GM12801 (cell line): ENCODE data around the gene TM9SF3.

Experiments
- TF ChIP-seq, protein P1 (sequence below): IDR thresholded peaks from one replicate; pipeline ENCODE4 v1.5.1; 2011; ENCODE audit warnings: control low read depth; ENCODE audit not compliant: insufficient read length; ENCODE audit errors: extremely low read depth

The TM9SF3 gene

DNA sequence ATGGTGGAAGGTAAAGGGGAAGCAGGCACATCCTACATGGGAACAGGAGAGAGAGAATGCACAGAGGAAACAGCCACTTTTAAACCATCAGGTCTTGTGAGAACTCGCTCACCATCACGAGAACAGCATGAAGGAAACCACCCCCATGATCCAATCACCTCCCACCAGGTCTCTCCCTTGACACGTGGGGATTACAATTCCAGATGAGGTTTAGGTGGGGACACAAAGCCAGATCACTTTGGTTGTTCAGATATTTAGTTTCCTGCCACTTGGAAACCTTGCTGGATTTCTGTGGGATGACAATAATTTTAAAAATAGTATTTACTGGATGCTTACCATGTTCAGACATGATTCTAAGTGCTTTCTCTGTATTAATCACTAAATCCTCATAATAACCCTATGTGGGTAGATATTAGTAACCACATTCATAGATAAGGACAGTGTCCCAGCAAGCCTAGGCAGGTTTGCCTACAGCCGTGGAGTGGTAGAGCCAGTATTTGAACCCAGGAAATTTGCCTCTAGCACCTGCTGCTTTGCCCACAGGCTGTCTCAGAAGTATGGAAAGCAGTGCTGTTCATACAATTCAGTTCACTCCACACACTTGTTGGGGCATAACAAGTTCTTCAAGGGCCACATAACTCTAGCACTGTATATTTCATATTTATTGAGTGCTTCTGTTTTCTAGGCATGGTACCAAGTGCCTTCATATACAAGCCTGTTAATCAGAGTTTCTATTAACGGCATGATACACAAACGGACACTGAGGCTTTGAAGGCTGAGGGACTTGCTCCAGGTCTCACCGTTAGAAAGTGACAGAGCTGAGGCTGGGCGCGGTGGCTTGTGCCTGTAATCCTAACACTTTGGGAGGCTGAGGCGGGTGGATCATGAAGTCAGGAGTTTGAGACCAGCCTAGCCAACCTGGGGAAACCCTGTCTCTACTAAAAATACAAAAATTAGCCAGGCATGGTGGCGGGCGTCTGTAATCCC, 81.4 kb downstream of the TM9SF3 start:
- TF ChIP-seq, protein P1, sequence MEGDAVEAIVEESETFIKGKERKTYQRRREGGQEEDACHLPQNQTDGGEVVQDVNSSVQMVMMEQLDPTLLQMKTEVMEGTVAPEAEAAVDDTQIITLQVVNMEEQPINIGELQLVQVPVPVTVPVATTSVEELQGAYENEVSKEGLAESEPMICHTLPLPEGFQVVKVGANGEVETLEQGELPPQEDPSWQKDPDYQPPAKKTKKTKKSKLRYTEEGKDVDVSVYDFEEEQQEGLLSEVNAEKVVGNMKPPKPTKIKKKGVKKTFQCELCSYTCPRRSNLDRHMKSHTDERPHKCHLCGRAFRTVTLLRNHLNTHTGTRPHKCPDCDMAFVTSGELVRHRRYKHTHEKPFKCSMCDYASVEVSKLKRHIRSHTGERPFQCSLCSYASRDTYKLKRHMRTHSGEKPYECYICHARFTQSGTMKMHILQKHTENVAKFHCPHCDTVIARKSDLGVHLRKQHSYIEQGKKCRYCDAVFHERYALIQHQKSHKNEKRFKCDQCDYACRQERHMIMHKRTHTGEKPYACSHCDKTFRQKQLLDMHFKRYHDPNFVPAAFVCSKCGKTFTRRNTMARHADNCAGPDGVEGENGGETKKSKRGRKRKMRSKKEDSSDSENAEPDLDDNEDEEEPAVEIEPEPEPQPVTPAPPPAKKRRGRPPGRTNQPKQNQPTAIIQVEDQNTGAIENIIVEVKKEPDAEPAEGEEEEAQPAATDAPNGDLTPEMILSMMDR = no peak

DNA sequence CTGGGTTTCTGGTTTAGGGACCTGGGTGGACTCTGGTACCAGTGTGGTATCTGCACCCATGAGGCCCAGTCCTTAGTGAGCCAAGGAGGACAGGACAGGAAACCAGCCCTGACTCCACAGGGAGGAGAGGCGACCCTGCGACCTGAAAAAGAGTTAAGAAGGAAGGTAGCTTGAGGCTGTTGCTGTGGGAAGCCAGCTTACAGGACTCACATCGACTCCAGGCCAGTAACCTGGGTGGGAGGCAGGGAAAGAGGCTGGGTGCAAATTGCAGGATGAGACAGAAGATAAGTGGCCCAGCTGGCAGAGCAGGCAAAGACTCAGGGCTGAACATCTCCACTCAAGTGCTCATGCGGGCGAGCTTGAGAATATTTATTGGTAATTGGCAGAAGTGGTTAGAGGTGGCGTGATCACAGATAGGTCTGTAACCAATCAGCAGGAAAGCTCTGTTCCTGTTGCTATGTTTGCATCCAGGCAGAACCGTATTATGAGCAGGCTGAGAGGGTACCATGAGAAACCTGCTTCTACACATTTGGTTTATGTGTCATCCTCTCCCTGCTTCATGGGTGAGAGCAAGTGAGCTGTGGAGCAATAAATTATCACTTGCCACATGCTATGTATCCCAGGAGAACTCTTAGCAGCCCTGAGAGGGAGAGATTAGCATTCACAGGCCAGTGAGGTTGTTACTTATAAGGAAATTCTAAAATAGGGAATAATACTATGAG, 84.1 kb downstream of the TM9SF3 start:
- TF ChIP-seq, protein P1 = no peak

DNA sequence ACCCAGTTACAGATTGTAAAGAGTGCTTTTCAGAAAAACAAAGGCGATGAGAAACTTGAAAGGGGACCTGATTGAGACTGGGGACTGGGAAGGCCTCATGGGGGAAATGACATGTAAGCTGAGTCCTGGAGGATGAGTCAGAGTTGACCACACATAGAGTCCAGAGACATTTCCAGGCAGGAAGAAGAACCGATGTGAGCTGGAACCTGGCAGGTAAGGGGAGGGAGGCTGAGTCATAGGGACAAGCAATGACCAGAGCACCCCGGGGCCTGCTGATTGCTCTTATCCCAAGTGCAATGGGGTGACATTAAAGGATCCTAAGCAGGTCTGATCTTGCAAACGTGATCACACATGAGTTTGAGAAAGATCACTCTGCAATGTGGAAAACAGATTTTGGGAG, 84.8 kb downstream of the TM9SF3 start:
- TF ChIP-seq, protein P1 = no peak

DNA sequence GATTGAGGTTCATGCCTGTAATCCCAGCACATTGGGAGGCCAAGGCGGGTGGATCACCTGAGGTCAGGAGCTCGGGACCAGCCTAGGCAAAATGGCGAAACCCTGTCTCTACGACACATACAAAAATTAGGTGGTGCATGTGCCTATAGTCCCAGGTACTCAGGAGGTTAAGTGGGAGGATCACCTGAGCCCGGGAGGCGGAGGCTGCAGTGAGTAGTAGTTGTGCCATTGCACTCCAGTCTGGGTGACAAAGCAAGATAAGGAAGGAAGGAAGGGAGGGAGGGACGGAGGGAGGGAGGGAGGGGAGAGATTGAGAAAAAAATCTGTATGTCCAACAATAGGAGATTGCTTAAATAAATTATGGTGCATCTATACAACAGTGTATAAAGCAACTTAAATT, 86.3 kb downstream of the TM9SF3 start:
- TF ChIP-seq, protein P1 = no peak

DNA sequence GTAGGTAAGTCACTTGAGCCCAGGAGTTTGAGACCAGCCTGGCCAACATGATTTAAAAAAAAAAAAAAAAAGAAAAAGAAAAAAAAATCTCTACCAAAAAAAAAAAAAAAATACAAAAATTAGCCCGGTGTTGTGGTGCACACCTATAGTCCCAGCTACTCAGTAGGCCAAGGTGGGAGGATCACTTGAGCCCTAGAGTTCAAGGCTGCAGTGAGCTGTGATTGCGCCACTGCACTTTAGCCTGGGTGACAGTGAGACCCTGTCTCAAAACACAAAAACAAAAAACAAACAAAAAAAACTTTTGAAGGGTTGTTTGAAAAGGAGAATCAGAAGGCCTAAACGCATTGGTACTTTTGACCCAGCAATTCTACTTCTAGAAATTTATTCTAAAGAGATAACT, 86.8 kb downstream of the TM9SF3 start:
- TF ChIP-seq, protein P1 = no peak

DNA sequence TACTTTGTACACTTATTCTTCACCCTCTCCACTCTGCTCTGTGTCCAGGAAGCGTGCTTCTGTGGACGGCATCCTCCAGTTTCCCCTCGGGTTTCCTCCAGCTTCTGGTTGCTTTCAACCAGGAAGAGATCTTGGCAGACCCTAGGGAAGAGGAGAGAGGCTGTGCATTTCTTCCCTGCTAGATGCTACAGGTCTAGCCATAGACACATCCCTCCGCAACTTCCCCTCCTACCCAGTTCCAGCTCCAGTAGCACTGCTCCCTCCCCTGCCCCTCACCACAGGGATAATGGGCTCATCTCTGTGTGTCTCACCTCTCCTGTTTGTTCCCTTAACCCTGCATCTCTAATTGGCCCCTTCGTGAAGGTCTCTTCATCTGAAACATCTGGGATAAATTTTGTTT, 89.4 kb downstream of the TM9SF3 start:
- TF ChIP-seq, protein P1 = no peak

DNA sequence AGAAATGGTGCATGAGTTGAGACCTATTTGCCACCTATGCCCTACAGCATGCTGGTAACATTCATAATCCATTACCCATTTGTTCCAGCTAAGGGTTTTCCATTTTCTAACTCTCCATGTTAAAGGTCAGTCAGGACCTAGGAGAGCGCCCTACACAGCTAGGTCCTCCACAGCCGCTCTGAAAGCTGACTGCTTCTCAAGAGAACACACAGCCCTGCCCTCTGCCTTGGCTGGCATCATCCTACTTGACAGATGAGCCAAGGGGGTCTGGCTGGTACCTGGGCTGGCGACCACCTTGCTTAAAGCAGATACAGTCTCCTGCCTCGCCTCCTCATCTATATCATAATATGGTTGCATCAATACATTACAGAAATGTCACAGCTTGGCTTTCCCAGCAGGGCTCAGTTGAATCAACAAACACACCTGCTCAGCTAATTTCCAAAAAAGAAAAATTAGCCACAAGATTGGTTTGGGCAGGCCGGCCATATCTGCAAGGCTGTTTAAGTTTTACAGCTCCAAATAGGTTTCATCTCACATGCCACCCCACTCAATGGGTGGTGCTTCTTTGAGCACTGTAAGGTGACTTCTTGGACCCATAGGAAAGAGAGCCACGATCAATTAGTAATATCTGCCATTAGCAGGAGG, 90.4 kb downstream of the TM9SF3 start:
- TF ChIP-seq, protein P1 = no peak
